GM13977 (cell line): ENCODE data around the gene WDR70.
"Not testable (repeated sequence)": the region's sequence is repeated elsewhere in the genome, so short reads cannot be mapped to it uniquely, and the experiment has no call there.

Source experiments
- DNase-seq: peaks from one replicate; pipeline ENCODE4 v3.0.0; 2012; ENCODE audit warnings: low spot score
- CTCF ChIP-seq: IDR thresholded peaks from 2 replicates; pipeline ENCODE4 v1.5.1; 2012; ENCODE audit warnings: mild to moderate bottlenecking, control low read depth; ENCODE audit not compliant: insufficient read depth; ENCODE audit errors: extremely low read depth, missing control alignments
- in situ Hi-C: fragments of 300-500 bp; cut with MboI; formaldehyde crosslinking; loops from one replicate; pipeline ENCODE4 v1.12.0; 2022; ENCODE audit warnings: low sequenced_read_pairs, low pct_unique_long_range_greater_than_20kb, mixed read lengths, inconsistent platforms; ENCODE audit not compliant: unreplicated experiment

Gene WDR70

DNA sequence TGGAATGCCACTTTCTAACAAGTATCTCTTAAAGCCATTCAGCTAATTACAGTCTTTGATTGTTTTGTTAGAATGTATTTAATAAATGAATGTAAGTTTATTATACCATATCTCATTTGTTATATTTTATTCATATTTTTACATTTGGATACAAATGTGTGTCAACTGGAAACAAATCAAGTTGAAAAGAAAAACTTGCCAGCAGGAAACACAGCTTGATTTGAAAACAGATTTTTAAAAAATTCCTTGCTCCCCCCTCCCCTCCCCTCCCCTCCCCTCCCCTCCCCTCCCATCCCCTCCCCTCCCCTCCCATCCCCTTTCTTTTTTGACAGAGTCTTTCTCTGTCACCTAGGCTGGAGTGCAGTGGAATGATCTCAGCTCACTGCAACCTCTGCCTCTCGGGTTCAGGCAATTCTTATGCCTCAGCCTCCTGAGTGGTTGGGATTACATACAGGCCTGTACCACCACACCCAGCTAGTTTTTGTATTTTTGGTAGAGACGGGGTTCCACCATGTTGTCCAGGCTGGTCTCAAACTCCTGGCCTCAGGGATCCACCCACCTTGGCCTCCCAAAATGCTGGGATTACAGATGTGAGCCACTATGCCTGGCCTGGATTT lies 227.6 kb downstream of the WDR70 start:
- in situ Hi-C loops, result no loop called here
- DNase-seq, result no peak
- no peak for TF ChIP-seq CTCF

DNA sequence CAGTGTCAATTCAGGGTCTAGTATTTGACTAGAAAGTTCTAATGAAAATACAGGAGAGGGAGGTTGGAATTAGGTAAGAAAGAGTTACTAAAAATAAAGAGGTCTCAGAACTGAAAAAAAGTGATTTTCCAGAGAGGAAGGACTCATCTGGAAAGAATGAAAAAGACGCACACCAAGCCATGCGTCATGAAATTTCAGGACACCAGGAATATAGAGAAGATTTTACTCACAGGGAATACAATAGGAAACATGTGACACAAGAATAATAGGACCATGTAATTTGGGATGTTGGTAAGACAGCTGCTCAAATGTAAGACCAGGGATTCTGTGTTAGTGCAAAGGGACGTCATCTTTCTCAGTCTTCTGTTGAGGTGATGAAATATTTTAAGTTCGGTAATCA lies 236.1 kb downstream of the WDR70 start:
- in situ Hi-C loops, result no loop called here
- no peak for DNase-seq
- TF ChIP-seq CTCF, result no peak

- no peak for TF ChIP-seq CTCF
Observed at GRCh38 chr5:37619353-37619752, 240.2 kb downstream of the WDR70 start.

DNA sequence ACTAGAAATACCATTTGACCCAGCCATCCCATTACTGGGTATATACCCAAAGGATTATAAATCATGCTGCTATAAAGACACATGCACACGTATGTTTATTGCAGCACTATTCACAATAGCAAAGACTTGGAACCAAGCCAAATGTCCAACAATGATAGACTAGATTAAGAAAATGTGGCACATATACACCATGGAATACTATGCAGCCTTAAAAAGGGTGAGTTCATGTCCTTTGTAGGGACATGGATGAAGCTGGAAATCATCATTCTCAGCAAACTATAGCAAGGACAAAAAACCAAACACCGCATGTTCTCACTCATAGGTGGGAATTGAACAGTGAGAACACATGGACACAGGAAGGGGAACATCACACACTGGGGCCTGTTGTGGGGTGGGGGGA lies 243.2 kb downstream of the WDR70 start:
- in situ Hi-C loops, DNase-seq: not testable (repeated sequence)

More at GRCh38 chr5:37619353-37619752, 240.2 kb downstream of the WDR70 start:
- no peak for DNase-seq
- in situ Hi-C loops, result no loop called here

- TF ChIP-seq CTCF, result no peak
- in situ Hi-C loops, result no loop called here
- no peak for DNase-seq
Observed at GRCh38 chr5:37626266-37626665, 247.1 kb downstream of the WDR70 start.

GRCh38 chr5:37628876-37629275 lies 249.8 kb downstream of the WDR70 start:
- no peak for DNase-seq
- in situ Hi-C loops, result no loop called here
- no peak for TF ChIP-seq CTCF

DNA sequence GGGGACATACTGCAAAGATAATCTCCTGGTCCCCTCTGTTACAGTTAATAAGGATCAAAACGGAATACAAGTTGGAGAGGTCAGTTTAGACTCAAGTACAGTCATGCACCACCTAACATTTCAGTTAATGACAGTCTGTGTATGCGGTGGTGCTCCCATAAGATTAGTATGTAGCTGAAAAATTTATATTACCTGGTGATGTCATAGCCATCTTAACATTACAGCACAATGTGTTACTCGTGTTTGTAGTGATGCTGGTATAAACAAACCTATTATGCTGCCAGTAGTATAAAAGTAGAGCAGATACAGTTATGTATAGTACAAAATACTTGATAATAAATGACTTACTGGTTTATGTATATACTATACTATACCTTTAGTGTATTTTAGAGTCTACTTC lies 252.8 kb downstream of the WDR70 start:
- no peak for TF ChIP-seq CTCF
- in situ Hi-C loops, result no loop called here
- DNase-seq, result no peak
